ENCODE results near the gene PDE4DIP.
"Not testable (repeated sequence)": the region's sequence is repeated elsewhere in the genome, so short reads cannot be mapped to it uniquely, and the experiment has no call there.

PDE4DIP gene

GRCh38 chr1:148996449-148997224, 152.4 kb downstream of the PDE4DIP start:
- H3K4me3 ChIP-seq (ENCODE audit: low read depth in 1 of 2, low read length in 1 of 2); H3K27me3 ChIP-seq; H3K36me3 ChIP-seq; H3K27ac ChIP-seq; H3K9me3 ChIP-seq; H3K4me1 ChIP-seq (ENCODE audit: control insufficient read depth in 1 of 2, insufficient read depth in 1 of 2, low read depth in 1 of 2, low read length in 1 of 2): not testable (repeated sequence)

- not testable (repeated sequence) for H3K4me1 ChIP-seq (ENCODE audit: control insufficient read depth in 1 of 2, insufficient read depth in 1 of 2, low read depth in 1 of 2, low read length in 1 of 2); H3K27ac ChIP-seq; H3K27me3 ChIP-seq; H3K9me3 ChIP-seq; H3K36me3 ChIP-seq; H3K4me3 ChIP-seq (ENCODE audit: low read depth in 1 of 2, low read length in 1 of 2)
Observed at GRCh38 chr1:148997405-148997804, 153.2 kb downstream of the PDE4DIP start.

GRCh38 chr1:149002664-149003063, 158.4 kb downstream of the PDE4DIP start:
- H3K4me1 ChIP-seq (ENCODE audit: control insufficient read depth in 1 of 2, insufficient read depth in 1 of 2, low read depth in 1 of 2, low read length in 1 of 2); H3K27me3 ChIP-seq: not testable (repeated sequence)

GRCh38 chr1:149008326-149008725, 164.1 kb downstream of the PDE4DIP start:
- H3K9me3 ChIP-seq; H3K27ac ChIP-seq; H3K36me3 ChIP-seq; H3K27me3 ChIP-seq; H3K4me3 ChIP-seq (ENCODE audit: low read depth in 1 of 2, low read length in 1 of 2); H3K4me1 ChIP-seq (ENCODE audit: control insufficient read depth in 1 of 2, insufficient read depth in 1 of 2, low read depth in 1 of 2, low read length in 1 of 2): not testable (repeated sequence)

More at GRCh38 chr1:149002664-149003063, 158.4 kb downstream of the PDE4DIP start:
- not testable (repeated sequence) for H3K9me3 ChIP-seq; H3K36me3 ChIP-seq; H3K27ac ChIP-seq; H3K4me3 ChIP-seq (ENCODE audit: low read depth in 1 of 2, low read length in 1 of 2)

- H3K27ac ChIP-seq; H3K27me3 ChIP-seq; H3K4me1 ChIP-seq (ENCODE audit: control insufficient read depth in 1 of 2, insufficient read depth in 1 of 2, low read depth in 1 of 2, low read length in 1 of 2); H3K36me3 ChIP-seq; H3K4me3 ChIP-seq (ENCODE audit: low read depth in 1 of 2, low read length in 1 of 2); H3K9me3 ChIP-seq: not testable (repeated sequence)
Observed at GRCh38 chr1:149008769-149009168, 164.5 kb downstream of the PDE4DIP start.

GRCh38 chr1:149009761-149010160, 165.5 kb downstream of the PDE4DIP start:
- not testable (repeated sequence) for H3K27me3 ChIP-seq; H3K36me3 ChIP-seq; H3K4me1 ChIP-seq (ENCODE audit: control insufficient read depth in 1 of 2, insufficient read depth in 1 of 2, low read depth in 1 of 2, low read length in 1 of 2); H3K9me3 ChIP-seq; H3K4me3 ChIP-seq (ENCODE audit: low read depth in 1 of 2, low read length in 1 of 2); H3K27ac ChIP-seq

- not testable (repeated sequence) for H3K9me3 ChIP-seq; H3K4me1 ChIP-seq (ENCODE audit: control insufficient read depth in 1 of 2, insufficient read depth in 1 of 2, low read depth in 1 of 2, low read length in 1 of 2); H3K36me3 ChIP-seq; H3K27ac ChIP-seq; H3K4me3 ChIP-seq (ENCODE audit: low read depth in 1 of 2, low read length in 1 of 2); H3K27me3 ChIP-seq
Observed at GRCh38 chr1:149012599-149012998, 168.4 kb downstream of the PDE4DIP start.

GRCh38 chr1:149013513-149013912, 169.3 kb downstream of the PDE4DIP start:
- not testable (repeated sequence) for H3K36me3 ChIP-seq; H3K9me3 ChIP-seq; H3K4me3 ChIP-seq (ENCODE audit: low read depth in 1 of 2, low read length in 1 of 2); H3K27me3 ChIP-seq; H3K4me1 ChIP-seq (ENCODE audit: control insufficient read depth in 1 of 2, insufficient read depth in 1 of 2, low read depth in 1 of 2, low read length in 1 of 2); H3K27ac ChIP-seq

- not testable (repeated sequence) for H3K36me3 ChIP-seq; H3K27me3 ChIP-seq; H3K4me1 ChIP-seq (ENCODE audit: control insufficient read depth in 1 of 2, insufficient read depth in 1 of 2, low read depth in 1 of 2, low read length in 1 of 2); H3K9me3 ChIP-seq; H3K27ac ChIP-seq; H3K4me3 ChIP-seq (ENCODE audit: low read depth in 1 of 2, low read length in 1 of 2)
Observed at GRCh38 chr1:149015522-149015921, 171.3 kb downstream of the PDE4DIP start.

GRCh38 chr1:149016626-149017025, 172.4 kb downstream of the PDE4DIP start:
- H3K9me3 ChIP-seq; H3K27me3 ChIP-seq; H3K4me1 ChIP-seq (ENCODE audit: control insufficient read depth in 1 of 2, insufficient read depth in 1 of 2, low read depth in 1 of 2, low read length in 1 of 2); H3K4me3 ChIP-seq (ENCODE audit: low read depth in 1 of 2, low read length in 1 of 2); H3K36me3 ChIP-seq; H3K27ac ChIP-seq: not testable (repeated sequence)

GRCh38 chr1:149018577-149018976, 174.3 kb downstream of the PDE4DIP start:
- not testable (repeated sequence) for H3K4me3 ChIP-seq (ENCODE audit: low read depth in 1 of 2, low read length in 1 of 2); H3K4me1 ChIP-seq (ENCODE audit: control insufficient read depth in 1 of 2, insufficient read depth in 1 of 2, low read depth in 1 of 2, low read length in 1 of 2); H3K27me3 ChIP-seq; H3K9me3 ChIP-seq; H3K36me3 ChIP-seq; H3K27ac ChIP-seq

GRCh38 chr1:149024327-149024726, 180.1 kb downstream of the PDE4DIP start:
- not testable (repeated sequence) for H3K27ac ChIP-seq; H3K36me3 ChIP-seq; H3K27me3 ChIP-seq; H3K4me1 ChIP-seq (ENCODE audit: control insufficient read depth in 1 of 2, insufficient read depth in 1 of 2, low read depth in 1 of 2, low read length in 1 of 2); H3K4me3 ChIP-seq (ENCODE audit: low read depth in 1 of 2, low read length in 1 of 2); H3K9me3 ChIP-seq

GRCh38 chr1:149033916-149034315, 189.7 kb downstream of the PDE4DIP start:
- H3K27ac ChIP-seq; H3K4me3 ChIP-seq (ENCODE audit: low read depth in 1 of 2, low read length in 1 of 2); H3K27me3 ChIP-seq; H3K4me1 ChIP-seq (ENCODE audit: control insufficient read depth in 1 of 2, insufficient read depth in 1 of 2, low read depth in 1 of 2, low read length in 1 of 2); H3K36me3 ChIP-seq; H3K9me3 ChIP-seq: not testable (repeated sequence)

- not testable (repeated sequence) for H3K36me3 ChIP-seq; H3K4me3 ChIP-seq (ENCODE audit: low read depth in 1 of 2, low read length in 1 of 2); H3K27me3 ChIP-seq; H3K9me3 ChIP-seq; H3K27ac ChIP-seq; H3K4me1 ChIP-seq (ENCODE audit: control insufficient read depth in 1 of 2, insufficient read depth in 1 of 2, low read depth in 1 of 2, low read length in 1 of 2)
Observed at GRCh38 chr1:149043056-149043455, 198.8 kb downstream of the PDE4DIP start.

All from neutrophil (primary cell).